BLaER1 treated with 17β-estradiol and CSF1 and Interleukin-3, amounts not matched to agents 10 nM and 100 nM (cell line): ENCODE data around the gene MMP27.

Source experiments
- H3K27ac ChIP-seq, 11 experiments: shearing (Covaris generic); formaldehyde crosslinking; 2 replicates each; pipeline ENCODE4 v1.8.1; 2022
- H3K27me3 ChIP-seq, 11 experiments: shearing (Covaris generic); formaldehyde crosslinking; 2 replicates each; pipeline ENCODE4 v1.8.1; 2022
- H3K36me3 ChIP-seq, 11 experiments: shearing (Covaris generic); formaldehyde crosslinking; 2 replicates each; pipeline ENCODE4 v1.8.1; 2022
- H3K4me1 ChIP-seq, 10 experiments: shearing (Covaris generic); formaldehyde crosslinking; 2 replicates each; pipeline ENCODE4 v1.8.1; 2022
- H3K4me2 ChIP-seq, 11 experiments: shearing (Covaris generic); formaldehyde crosslinking; 2 replicates each; pipeline ENCODE4 v1.8.1; 2022
- H3K4me3 ChIP-seq, 10 experiments: shearing (Covaris generic); formaldehyde crosslinking; 2 replicates each; pipeline ENCODE4 v1.8.1; 2022
- H3K9ac ChIP-seq, 11 experiments: shearing (Covaris generic); formaldehyde crosslinking; 2 replicates each; pipeline ENCODE4 v1.8.1; 2022
- H3K9me3 ChIP-seq, 11 experiments: shearing (Covaris generic); formaldehyde crosslinking; replicated peaks in 1 of 11; 2 replicates each; pipeline ENCODE4 v1.8.1; 2022
- H4K20me1 ChIP-seq, 11 experiments: shearing (Covaris generic); formaldehyde crosslinking; 2 replicates each; pipeline ENCODE4 v1.8.1; 2022
- Cebpa-rat ChIP-seq, 11 experiments: shearing (Covaris generic); IDR thresholded peaks; 2 replicates each; pipeline ENCODE4 v1.8.1; 2022

MMP27 gene

DNA sequence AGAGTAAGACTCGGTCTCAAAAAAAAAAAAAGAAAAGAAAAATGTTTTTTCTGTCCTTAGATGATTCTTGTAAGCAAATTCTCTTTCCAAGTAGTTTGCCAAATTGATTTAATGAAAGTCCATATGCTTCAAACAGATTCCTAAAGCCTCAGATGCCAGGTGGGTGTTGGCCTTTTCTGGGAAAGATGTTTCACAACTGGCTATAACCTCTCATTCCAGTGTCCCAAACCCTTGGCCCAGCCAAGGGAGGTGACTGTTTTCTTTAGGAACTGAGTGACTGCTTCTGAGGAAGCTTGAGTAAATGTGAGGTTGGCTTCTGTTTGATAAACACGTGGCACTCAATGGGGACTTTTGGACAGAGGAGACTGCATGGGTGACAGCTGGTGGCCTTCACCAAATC lies 27.5 kb downstream of the MMP27 start:
- no peak overlapping the region for H3K27ac ChIP-seq
- no peaks in the 10 kb centered on the region for H3K27me3 ChIP-seq
- no peak overlapping the region for H3K4me2 ChIP-seq
- TF ChIP-seq Cebpa-rat (IDR thresholded peaks at IDR 0.05) = no peak
- H3K4me3 ChIP-seq = no peak overlapping the region
- peaks cover 0 to 12% (median 0%) of the 10 kb centered on the region in 11 experiments; a peak in 3 of 22 replicates for H3K9me3 ChIP-seq
- no peak overlapping the region for H3K9ac ChIP-seq
- H4K20me1 ChIP-seq = no peaks in the 10 kb centered on the region
- H3K4me1 ChIP-seq = peaks cover 3 to 28% (median 11%) of the 10 kb centered on the region in 10 experiments; a peak in 17 of 20 replicates
- no peaks in the 10 kb centered on the region for H3K36me3 ChIP-seq

DNA sequence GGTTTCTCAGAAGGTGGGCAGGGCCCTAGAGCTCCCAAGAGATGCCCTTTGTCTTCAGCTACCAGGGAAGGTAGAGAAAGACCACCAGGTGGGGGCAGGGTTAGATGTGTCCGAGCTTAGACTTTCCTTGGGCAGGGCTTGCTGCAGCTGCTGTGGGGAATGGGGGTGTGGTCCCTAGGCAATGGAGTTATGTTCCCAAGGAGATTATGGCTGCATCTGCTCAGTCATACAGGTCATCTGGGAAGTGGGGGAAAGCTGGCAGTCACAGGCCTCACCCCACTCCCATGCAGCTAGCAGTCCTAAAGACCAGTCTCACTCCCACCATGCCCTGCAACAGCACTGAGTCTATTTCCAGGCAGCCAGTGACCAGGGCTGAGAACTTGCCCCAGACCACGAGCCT lies 29.5 kb downstream of the MMP27 start:
- Histone ChIP-seq H3K27ac (no peak overlapping the region), H3K27me3 (no peaks in the 10 kb centered on the region), H3K4me3 (no peak overlapping the region), H3K4me2 (no peak overlapping the region), H3K4me1 (peaks cover 3 to 22% (median 11%) of the 10 kb centered on the region in 10 experiments; a peak in 17 of 20 replicates), H3K9me3 (peaks cover 0 to 12% (median 0%) of the 10 kb centered on the region in 11 experiments; a peak in 3 of 22 replicates), H4K20me1 (no peaks in the 10 kb centered on the region), H3K9ac (no peak overlapping the region), H3K36me3 (no peaks in the 10 kb centered on the region)
- TF ChIP-seq Cebpa-rat (IDR thresholded peaks at IDR 0.05) = no peak

DNA sequence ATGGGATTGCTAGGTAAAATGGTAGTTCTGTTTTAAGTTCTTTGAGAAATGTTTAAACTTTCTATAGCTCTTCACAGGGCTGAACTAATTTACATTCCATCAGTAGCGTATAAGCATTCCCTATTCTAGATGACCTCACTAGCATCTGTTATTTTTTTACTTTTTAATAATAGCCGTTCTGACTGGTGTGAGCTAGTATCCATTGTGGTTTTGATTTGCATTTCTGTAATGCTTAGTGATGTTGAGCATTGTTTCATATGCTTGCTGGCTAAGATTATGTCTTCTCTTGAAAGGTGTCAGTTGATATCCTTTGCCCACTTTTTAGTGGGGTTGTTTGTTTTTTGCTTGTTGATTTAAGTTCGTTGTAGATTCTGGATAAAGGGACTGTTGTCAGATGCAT lies 35.9 kb downstream of the MMP27 start:
- Histone ChIP-seq H3K9me3 (peaks cover 0 to 9% (median 0%) of the 10 kb centered on the region in 11 experiments; a peak in 3 of 22 replicates), H4K20me1 (no peaks in the 10 kb centered on the region), H3K9ac (no peak overlapping the region), H3K36me3 (no peaks in the 10 kb centered on the region), H3K4me3 (no peak overlapping the region), H3K27me3 (no peaks in the 10 kb centered on the region), H3K4me2 (no peak overlapping the region), H3K4me1 (no peaks in the 10 kb centered on the region), H3K27ac (no peak overlapping the region)
- no peak for TF ChIP-seq Cebpa-rat (IDR thresholded peaks at IDR 0.05)

DNA sequence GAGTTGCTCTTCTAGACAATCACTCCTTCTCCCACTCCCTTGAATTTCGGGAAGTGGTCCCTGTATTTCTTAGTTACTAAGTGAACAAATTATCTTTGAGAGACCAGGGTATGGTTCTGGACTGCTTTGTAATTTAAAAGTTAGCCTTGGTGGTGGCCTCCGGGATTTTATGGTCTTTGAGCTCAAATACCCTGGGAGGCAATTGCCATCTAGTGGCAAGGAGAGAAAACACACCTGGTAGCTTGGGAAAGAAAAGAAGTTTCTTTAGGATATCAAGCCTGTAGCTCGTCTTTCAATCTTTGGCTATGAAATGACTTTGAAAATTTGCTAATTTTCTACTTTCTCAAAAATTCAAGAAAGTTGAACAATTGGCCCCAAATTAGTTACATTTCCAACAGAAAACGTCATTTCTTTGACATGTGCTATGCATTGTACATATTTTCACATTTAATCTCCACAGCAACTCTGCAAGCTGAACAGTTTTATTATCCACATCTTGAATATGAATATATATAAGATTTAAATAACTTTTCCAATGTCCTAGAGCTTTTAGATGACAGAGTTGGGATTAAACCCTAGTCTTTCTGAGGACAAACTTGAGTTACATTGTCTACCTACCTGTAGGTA lies 39.1 kb downstream of the MMP27 start:
- no peaks in the 10 kb centered on the region for H3K9me3 ChIP-seq
- no peaks in the 10 kb centered on the region for H3K27me3 ChIP-seq
- no peaks in the 10 kb centered on the region for H3K36me3 ChIP-seq
- peaks cover 0 to 11% (median 0%) of the 10 kb centered on the region in 10 experiments; a peak in 1 of 20 replicates for H3K4me1 ChIP-seq
- no peak overlapping the region for H3K27ac ChIP-seq
- TF ChIP-seq Cebpa-rat (IDR thresholded peaks at IDR 0.05) = no peak
- no peak overlapping the region for H3K4me3 ChIP-seq
- H4K20me1 ChIP-seq = no peaks in the 10 kb centered on the region
- H3K9ac ChIP-seq = no peak overlapping the region
- peak overlapping the region in 1 of 11 experiments; percentile 8; a peak in 1 of 22 replicates for H3K4me2 ChIP-seq

DNA sequence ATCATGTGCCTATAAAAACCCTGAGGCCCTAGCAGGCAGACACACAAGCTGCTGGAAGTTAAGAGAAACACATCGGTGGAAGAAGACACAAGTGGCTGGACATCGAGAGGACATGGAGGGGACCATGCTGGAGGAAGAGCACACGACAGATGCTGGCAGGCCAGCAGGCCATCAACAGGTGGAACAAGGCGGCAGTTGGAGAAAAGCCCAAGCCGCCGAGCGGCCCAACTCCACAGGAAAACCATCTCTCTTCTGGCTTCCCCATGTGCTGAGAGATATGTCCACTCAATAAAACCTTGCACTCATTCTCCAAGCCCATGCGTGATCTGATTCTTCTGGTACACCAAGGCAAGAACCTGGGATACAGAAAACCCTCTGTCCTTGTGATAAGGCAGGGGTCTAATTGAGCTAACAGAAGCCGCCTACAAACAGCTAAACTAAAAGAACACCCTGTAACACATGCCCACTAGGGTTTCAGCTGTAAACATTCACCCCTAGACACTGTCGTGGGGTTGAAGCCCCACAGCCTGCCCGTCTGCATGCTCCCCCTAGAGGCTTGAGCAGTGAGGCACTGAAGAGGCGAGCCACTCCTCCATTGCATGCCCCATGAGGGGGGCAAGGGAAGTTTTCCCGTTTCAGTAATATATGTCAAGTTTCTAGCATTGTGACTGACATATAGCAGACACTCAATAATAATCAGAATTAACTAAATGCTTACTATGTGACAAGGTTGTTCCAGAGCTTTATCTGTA lies 41.4 kb downstream of the MMP27 start:
- H3K4me1 ChIP-seq = peaks cover 0 to 11% (median 0%) of the 10 kb centered on the region in 10 experiments; a peak in 1 of 20 replicates
- H3K27ac ChIP-seq = no peak overlapping the region
- H3K36me3 ChIP-seq = no peaks in the 10 kb centered on the region
- no peak overlapping the region for H3K4me2 ChIP-seq
- H3K9ac ChIP-seq = no peak overlapping the region
- no peaks in the 10 kb centered on the region for H3K9me3 ChIP-seq
- no peaks in the 10 kb centered on the region for H3K27me3 ChIP-seq
- no peak overlapping the region for H3K4me3 ChIP-seq
- no peak for TF ChIP-seq Cebpa-rat (IDR thresholded peaks at IDR 0.05)
- H4K20me1 ChIP-seq = no peaks in the 10 kb centered on the region

DNA sequence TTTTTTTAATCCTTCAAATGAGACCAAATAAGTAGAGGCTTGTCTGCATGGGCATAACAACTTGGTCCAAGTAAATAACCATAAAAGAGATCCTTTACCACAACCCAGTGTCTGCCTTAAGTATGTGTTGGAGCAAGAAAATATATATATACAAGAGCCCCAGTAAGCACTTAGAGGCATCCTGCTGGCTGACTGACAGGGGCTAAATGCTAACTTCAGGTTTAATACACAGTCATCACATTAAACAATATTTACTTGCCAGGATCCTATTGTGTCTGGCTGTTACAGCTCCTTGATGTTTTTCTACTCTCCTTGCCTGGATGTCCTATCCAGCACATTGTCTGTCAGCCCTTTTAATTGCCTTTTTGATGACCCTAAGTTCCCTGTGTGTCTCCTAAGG lies 43.0 kb downstream of the MMP27 start:
- Histone ChIP-seq H3K4me3 (no peak overlapping the region), H3K36me3 (no peaks in the 10 kb centered on the region), H4K20me1 (no peaks in the 10 kb centered on the region), H3K4me2 (no peak overlapping the region), H3K4me1 (peaks cover 0 to 11% (median 0%) of the 10 kb centered on the region in 10 experiments; a peak in 1 of 20 replicates), H3K27ac (no peak overlapping the region), H3K9ac (no peak overlapping the region), H3K9me3 (no peaks in the 10 kb centered on the region), H3K27me3 (no peaks in the 10 kb centered on the region)
- TF ChIP-seq Cebpa-rat (IDR thresholded peaks at IDR 0.05) = no peak

DNA sequence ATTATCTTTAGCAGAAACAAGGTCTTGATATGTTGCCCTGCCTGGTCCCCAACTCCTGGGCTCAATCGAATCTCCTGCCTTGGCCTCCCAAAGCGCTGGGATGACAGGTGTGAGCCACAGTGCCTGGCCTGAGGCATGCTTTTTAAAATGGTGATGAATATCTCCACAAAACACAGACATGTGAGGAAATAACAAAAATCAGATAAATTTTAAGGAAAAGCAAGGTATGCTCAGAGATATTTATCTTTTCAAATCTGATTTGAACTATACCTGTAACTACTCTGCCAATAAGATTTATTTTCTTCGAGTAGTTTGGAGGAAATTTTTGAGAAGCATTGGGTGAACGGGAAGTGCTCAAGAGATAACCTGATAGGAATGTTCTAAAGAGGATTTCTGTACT lies 44.5 kb downstream of the MMP27 start:
- TF ChIP-seq Cebpa-rat (IDR thresholded peaks at IDR 0.05) = no peak
- H3K4me1 ChIP-seq = peaks cover 0 to 11% (median 0%) of the 10 kb centered on the region in 10 experiments; a peak in 1 of 20 replicates
- no peaks in the 10 kb centered on the region for H3K36me3 ChIP-seq
- no peak overlapping the region for H3K4me2 ChIP-seq
- 0 out of 22 replicates have a peak, but pooled peaks cover 0 to under 1% (median 0%) of the 10 kb centered on the region in 11 experiments for H3K9me3 ChIP-seq
- H3K4me3 ChIP-seq = no peak overlapping the region
- H3K27me3 ChIP-seq = no peaks in the 10 kb centered on the region
- no peak overlapping the region for H3K27ac ChIP-seq
- H4K20me1 ChIP-seq = no peaks in the 10 kb centered on the region
- no peak overlapping the region for H3K9ac ChIP-seq

DNA sequence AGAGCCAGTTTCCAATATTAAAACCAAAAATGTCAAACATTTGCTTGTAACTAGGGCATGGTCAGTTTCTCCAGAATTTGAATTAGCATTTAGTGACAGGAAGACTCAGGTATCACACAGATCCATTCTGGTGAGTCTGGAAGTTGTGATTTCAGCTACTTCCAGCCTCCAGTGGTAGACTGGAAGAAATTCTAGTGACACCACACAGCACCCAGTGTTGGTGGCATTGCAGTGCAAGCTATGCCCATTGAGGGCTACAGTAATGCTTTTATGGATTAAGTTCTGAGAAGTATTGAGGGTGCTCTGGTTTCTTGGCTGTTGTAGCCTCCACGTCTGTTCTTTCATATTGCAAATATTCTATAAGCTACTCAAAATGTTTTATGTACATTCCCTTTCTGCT lies 49.0 kb downstream of the MMP27 start:
- Histone ChIP-seq H3K9ac (no peak overlapping the region), H3K4me2 (no peak overlapping the region), H3K4me3 (no peak overlapping the region), H3K4me1 (no peaks in the 10 kb centered on the region), H3K27me3 (no peaks in the 10 kb centered on the region), H3K36me3 (no peaks in the 10 kb centered on the region), H3K9me3 (peaks cover 0 to 10% (median 3%) of the 10 kb centered on the region in 11 experiments; a peak in 3 of 22 replicates), H3K27ac (no peak overlapping the region), H4K20me1 (no peaks in the 10 kb centered on the region)
- TF ChIP-seq Cebpa-rat (IDR thresholded peaks at IDR 0.05) = no peak

DNA sequence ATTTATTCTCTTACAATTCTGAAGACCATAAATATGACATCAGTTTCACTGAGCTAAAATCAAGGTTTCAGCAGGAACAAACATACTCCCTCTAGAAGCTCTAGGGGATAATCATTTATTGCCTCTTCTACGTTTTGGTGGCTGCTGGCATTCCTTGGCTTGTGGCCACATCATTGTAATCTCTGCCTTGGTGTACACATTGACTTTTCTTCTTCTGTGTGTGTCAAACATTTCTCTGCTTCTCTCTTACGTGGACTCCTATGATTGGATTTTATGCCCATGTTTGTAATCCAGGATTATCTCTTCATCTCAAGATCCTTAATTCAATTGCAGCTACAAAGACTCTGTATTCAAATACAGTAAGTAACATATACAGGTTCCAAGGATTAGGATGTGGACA lies 50.0 kb downstream of the MMP27 start:
- TF ChIP-seq Cebpa-rat (IDR thresholded peaks at IDR 0.05) = no peak
- Histone ChIP-seq H3K4me1 (no peaks in the 10 kb centered on the region), H3K9me3 (peaks cover 0 to 10% (median 3%) of the 10 kb centered on the region in 11 experiments; a peak in 4 of 22 replicates), H3K36me3 (no peaks in the 10 kb centered on the region), H3K27ac (no peak overlapping the region), H3K4me2 (no peak overlapping the region), H3K4me3 (no peak overlapping the region), H4K20me1 (no peaks in the 10 kb centered on the region), H3K9ac (no peak overlapping the region), H3K27me3 (no peaks in the 10 kb centered on the region)
